ENCODE measurements around the gene ZCCHC2. TPM values are rescaled to one million over a fixed set of nuclear protein-coding genes. Genes with fewer than 3 reads are reported as not detected.
A peak's percentile ranks its signal among the peaks of the same experiment; 100 is the strongest.

The ZCCHC2 gene
- total and polyA plus RNA-seq, 2 donors (not counting 3 experiments of a cell fraction or from before 2014, with no cell fraction given), result 16.2 to 27.2 TPM

GRCh38 chr18:62625019-62625418 lies 102.2 kb downstream of the ZCCHC2 start:
- POLR2A ChIA-PET, result no interaction called here

More at GRCh38 chr18:62625019-62625418, 102.2 kb downstream of the ZCCHC2 start:
- H3K4me1 ChIP-seq (ENCODE audit: control insufficient read depth, extremely low read depth, insufficient read depth, low read length), result no peaks in the 10 kb centered on the region
- intact Hi-C loops (cut with micrococcal nuclease), result no loop called here
- no peak overlapping the region for H3K4me2 ChIP-seq (ENCODE audit: insufficient read depth, low read length)
- H3K79me2 ChIP-seq (ENCODE audit: control insufficient read depth, insufficient read depth, low read length), result no peaks in the 10 kb centered on the region
- H3K4me3 ChIP-seq (replicated peaks in 1 of 3; ENCODE audit: insufficient read depth in 1 of 3, low read depth in 1 of 3, low read length in 3 of 3), result no peak overlapping the region
- BruUV-seq (replicated peaks), result no TSS peak
- H2AFZ ChIP-seq (ENCODE audit: low read depth, low read length), result no peak overlapping the region
- H4K20me1 ChIP-seq (replicated peaks; ENCODE audit: control insufficient read depth, extremely low read depth, insufficient read depth, low read length), result no peaks in the 10 kb centered on the region
- H3K9me1 ChIP-seq (replicated peaks; ENCODE audit: control insufficient read depth, extremely low read depth, insufficient read depth, low read length), result no peaks in the 10 kb centered on the region
- FAIRE-seq (no peak), DNase-seq (ENCODE audit: low read depth, low spot score) (no peak)
- dilution Hi-C loops (cut with MboI; ENCODE audit: extremely low pct_ligation_motif_present, low sequenced_read_pairs), result no loop called here
- H3K9ac ChIP-seq (replicated peaks; ENCODE audit: extremely low read depth, insufficient read depth, low read length), result no peak overlapping the region
- H3K27ac ChIP-seq (ENCODE audit: insufficient read depth, low read depth, low read length), result no peak overlapping the region
- no peaks in the 10 kb centered on the region for H3K36me3 ChIP-seq (ENCODE audit: control insufficient read depth in 2 of 2, extremely low read depth in 1 of 2, insufficient read depth in 2 of 2, low read length in 2 of 2)
- peaks cover 0 to 2% of the 10 kb centered on the region in 2 experiments for H3K27me3 ChIP-seq (ENCODE audit: control insufficient read depth in 2 of 2, insufficient read depth in 2 of 2, low read length in 2 of 2)
- TF ChIP-seq CTCF (IDR thresholded peaks at IDR 0.05; ENCODE audit: extremely low read depth in 1 of 2, insufficient read depth in 1 of 2, low read depth in 1 of 2, low read length in 2 of 2), result no peak
- no peak for TF ChIP-seq JUN (IDR thresholded peaks at IDR 0.05; ENCODE audit: borderline replicate concordance, insufficient read depth, insufficient read length, low read depth)
- no peak for TF ChIP-seq EZH2 (IDR thresholded peaks at IDR 0.05; ENCODE audit: borderline replicate concordance, low read depth, low read length, severe bottlenecking)
- TF ChIP-seq MYC (IDR thresholded peaks at IDR 0.05; ENCODE audit: low read depth, low read length), result no peak
- no peak for TF ChIP-seq POLR2AphosphoS5 (IDR thresholded peaks at IDR 0.05; ENCODE audit: insufficient read depth, low read depth, low read length)
- TF ChIP-seq FOS (IDR thresholded peaks at IDR 0.05; ENCODE audit: borderline replicate concordance, insufficient read depth, low read length), result peak; percentile 36
- peak; percentile 28 for TF ChIP-seq GATA2 (IDR thresholded peaks at IDR 0.05; ENCODE audit: insufficient read depth, insufficient read length, low read depth, low read length)
- no peak for TF ChIP-seq POLR2A (IDR thresholded peaks at IDR 0.05; ENCODE audit: low read depth, low read length)
- TF ChIP-seq, protein P1, sequence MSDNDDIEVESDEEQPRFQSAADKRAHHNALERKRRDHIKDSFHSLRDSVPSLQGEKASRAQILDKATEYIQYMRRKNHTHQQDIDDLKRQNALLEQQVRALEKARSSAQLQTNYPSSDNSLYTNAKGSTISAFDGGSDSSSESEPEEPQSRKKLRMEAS (IDR thresholded peaks at IDR 0.05; ENCODE audit: insufficient read depth, insufficient read length), result no peak
- CTCF ChIA-PET, result no interaction called here
- no peaks in the 10 kb centered on the region for H3K9me3 ChIP-seq (replicated peaks; ENCODE audit: control insufficient read depth, insufficient read depth, low read length)

Other genes starting within 250 kb of the ZCCHC2 start
- gene TNFRSF11A, start 197.7 kb upstream of the ZCCHC2 start, total RNA-seq, result 11.1 and 11.9 TPM in 2 replicates
- gene TNFRSF11A, start 197.7 kb upstream of the ZCCHC2 start, polyA plus RNA-seq, result 7.5 and 10.4 TPM in 2 replicates
- gene PHLPP1, start 192.5 kb downstream of the ZCCHC2 start, total RNA-seq, result 10.8 and 11.2 TPM in 2 replicates
- 4.0 and 4.4 TPM in 2 replicates for gene PHLPP1, start 192.5 kb downstream of the ZCCHC2 start, polyA plus RNA-seq

Measured in endothelial cell of umbilical vein (primary cell).